Measurements from ENCODE around the gene CALD1. TPM values are rescaled to one million over a fixed set of nuclear protein-coding genes. Genes with fewer than 3 reads are reported as not detected.
A peak's percentile ranks its signal among the peaks of the same experiment; 100 is the strongest.

Gene CALD1
- 191 TPM for polyA plus RNA-seq
- long read RNA-seq, donor 1, full-length matches to known transcripts, result 4 of 42 reads
- long read RNA-seq, donor 1, partial matches to known transcripts, result 38 of 42 reads
- long read RNA-seq, donor 1, other reads (novel, unspliced or antisense), result 0 of 42 reads
- long read RNA-seq, donor 2, full-length matches to known transcripts, result 22 of 163 reads
- long read RNA-seq, donor 2, partial matches to known transcripts, result 134 of 163 reads
- long read RNA-seq, donor 2, other reads (novel, unspliced or antisense), result 7 of 163 reads
- long read RNA-seq, donor 3, full-length matches to known transcripts, result 14 of 118 reads
- long read RNA-seq, donor 3, partial matches to known transcripts, result 104 of 118 reads
- long read RNA-seq, donor 3, other reads (novel, unspliced or antisense), result 0 of 118 reads
- long read RNA-seq, donor 4, result 0 reads
- long read RNA-seq, donor 5, full-length matches to known transcripts, result 12 of 88 reads
- long read RNA-seq, donor 5, partial matches to known transcripts, result 76 of 88 reads
- long read RNA-seq, donor 5, other reads (novel, unspliced or antisense), result 0 of 88 reads
- long read RNA-seq, donor 6, full-length matches to known transcripts, result 15 of 185 reads
- long read RNA-seq, donor 6, partial matches to known transcripts, result 170 of 185 reads
- long read RNA-seq, donor 6, other reads (novel, unspliced or antisense), result 0 of 185 reads
- long read RNA-seq, donor 7, full-length matches to known transcripts, result 20 of 219 reads
- long read RNA-seq, donor 7, partial matches to known transcripts, result 199 of 219 reads
- long read RNA-seq, donor 7, other reads (novel, unspliced or antisense), result 0 of 219 reads
- long read RNA-seq, donor 8, full-length matches to known transcripts, result 14 of 186 reads
- long read RNA-seq, donor 8, partial matches to known transcripts, result 163 of 186 reads
- long read RNA-seq, donor 8, other reads (novel, unspliced or antisense), result 9 of 186 reads
- long read RNA-seq, donor 9, full-length matches to known transcripts, result 9 of 159 reads
- long read RNA-seq, donor 9, partial matches to known transcripts, result 150 of 159 reads
- long read RNA-seq, donor 9, other reads (novel, unspliced or antisense), result 0 of 159 reads
- long read RNA-seq, donor 10, full-length matches to known transcripts, result 10 of 136 reads
- long read RNA-seq, donor 10, partial matches to known transcripts, result 126 of 136 reads
- long read RNA-seq, donor 10, other reads (novel, unspliced or antisense), result 0 of 136 reads
- long read RNA-seq, donor 11, full-length matches to known transcripts, result 7 of 93 reads
- long read RNA-seq, donor 11, partial matches to known transcripts, result 86 of 93 reads
- long read RNA-seq, donor 11, other reads (novel, unspliced or antisense), result 0 of 93 reads

- DNase-seq, result peak; percentile 61 to 71
- Histone ChIP-seq H3K36me3 (ENCODE audit: control insufficient read depth, insufficient read depth, low read length) (peaks cover under 1% of the 10 kb centered on the region), H3K4me1 (ENCODE audit: control insufficient read depth, insufficient read depth, low read length) (no peaks in the 10 kb centered on the region), H3K27me3 (ENCODE audit: control insufficient read depth, insufficient read depth, low read length) (no peaks in the 10 kb centered on the region), H3K27ac (ENCODE audit: low read length) (peak within 1 kb of the TSS; percentile 74), H3K9me3 (ENCODE audit: control insufficient read depth, low read depth, low read length) (no peaks in the 10 kb centered on the region), H3K4me3 (ENCODE audit: low read length) (peak within 1 kb of the TSS; percentile 45)
- WGBS (ENCODE audit: insufficient coverage, low lambda C conversion rate), result 8% methylated on average over 2 of the region's 15 CpGs
Measured at GRCh38 chr7:134778941-134779740, at the start of gene CALD1. Gene CALD1, plus strand, starts transcription at chr7:134779634. Its CDS starts 88,100 bp downstream, at chr7:134867734.

- Histone ChIP-seq H3K4me3 (ENCODE audit: low read length) (no peak overlapping the region), H3K9me3 (ENCODE audit: control insufficient read depth, low read depth, low read length) (no peaks in the 10 kb centered on the region), H3K27me3 (ENCODE audit: control insufficient read depth, insufficient read depth, low read length) (no peaks in the 10 kb centered on the region), H3K27ac (ENCODE audit: low read length) (peak overlapping the region; percentile 16), H3K36me3 (ENCODE audit: control insufficient read depth, insufficient read depth, low read length) (no peaks in the 10 kb centered on the region), H3K4me1 (ENCODE audit: control insufficient read depth, insufficient read depth, low read length) (peaks cover 8% of the 10 kb centered on the region)
- 40% methylated on average over 1 of the region's 4 CpGs for WGBS (ENCODE audit: insufficient coverage, low lambda C conversion rate)
- DNase-seq, result no peak
Measured at GRCh38 chr7:134729895-134730294, 49.5 kb upstream of the CALD1 start.

- no CpG with 5 or more reads among the region's 1 CpG for WGBS (ENCODE audit: insufficient coverage, low lambda C conversion rate)
Measured at GRCh38 chr7:134730411-134730829, 49.0 kb upstream of the CALD1 start.

GRCh38 chr7:134731616-134732015 is 47.8 kb upstream of the CALD1 start:
- DNase-seq, result no peak
- no peak overlapping the region for H3K27ac ChIP-seq (ENCODE audit: low read length)
- WGBS (ENCODE audit: insufficient coverage, low lambda C conversion rate), result 100% methylated on average over 1 of the region's 1 CpG
- no peaks in the 10 kb centered on the region for H3K27me3 ChIP-seq (ENCODE audit: control insufficient read depth, insufficient read depth, low read length)
- no peak overlapping the region for H3K4me3 ChIP-seq (ENCODE audit: low read length)
- no peaks in the 10 kb centered on the region for H3K9me3 ChIP-seq (ENCODE audit: control insufficient read depth, low read depth, low read length)
- no peaks in the 10 kb centered on the region for H3K36me3 ChIP-seq (ENCODE audit: control insufficient read depth, insufficient read depth, low read length)
- peaks cover 8% of the 10 kb centered on the region for H3K4me1 ChIP-seq (ENCODE audit: control insufficient read depth, insufficient read depth, low read length)

More at GRCh38 chr7:134730411-134730829, 49.0 kb upstream of the CALD1 start:
- H3K4me3 ChIP-seq (ENCODE audit: low read length), result no peak overlapping the region
- no peaks in the 10 kb centered on the region for H3K9me3 ChIP-seq (ENCODE audit: control insufficient read depth, low read depth, low read length)
- no peaks in the 10 kb centered on the region for H3K36me3 ChIP-seq (ENCODE audit: control insufficient read depth, insufficient read depth, low read length)
- H3K27me3 ChIP-seq (ENCODE audit: control insufficient read depth, insufficient read depth, low read length), result no peaks in the 10 kb centered on the region
- peak overlapping the region; percentile 50 for H3K27ac ChIP-seq (ENCODE audit: low read length)
- H3K4me1 ChIP-seq (ENCODE audit: control insufficient read depth, insufficient read depth, low read length), result peaks cover 8% of the 10 kb centered on the region
- no peak for DNase-seq

- peaks cover 8% of the 10 kb centered on the region for H3K4me1 ChIP-seq (ENCODE audit: control insufficient read depth, insufficient read depth, low read length)
- WGBS (ENCODE audit: insufficient coverage, low lambda C conversion rate), result no CpG with 5 or more reads among the region's 6 CpGs
- H3K27me3 ChIP-seq (ENCODE audit: control insufficient read depth, insufficient read depth, low read length), result no peaks in the 10 kb centered on the region
- DNase-seq, result no peak
- H3K36me3 ChIP-seq (ENCODE audit: control insufficient read depth, insufficient read depth, low read length), result no peaks in the 10 kb centered on the region
- no peaks in the 10 kb centered on the region for H3K9me3 ChIP-seq (ENCODE audit: control insufficient read depth, low read depth, low read length)
- H3K27ac ChIP-seq (ENCODE audit: low read length), result no peak overlapping the region
- no peak overlapping the region for H3K4me3 ChIP-seq (ENCODE audit: low read length)
Measured at GRCh38 chr7:134732728-134733127, 46.7 kb upstream of the CALD1 start.

- WGBS (ENCODE audit: insufficient coverage, low lambda C conversion rate), result 82% methylated on average over 1 of the region's 2 CpGs
- no peaks in the 10 kb centered on the region for H3K36me3 ChIP-seq (ENCODE audit: control insufficient read depth, insufficient read depth, low read length)
- no peak overlapping the region for H3K4me3 ChIP-seq (ENCODE audit: low read length)
- H3K27ac ChIP-seq (ENCODE audit: low read length), result no peak overlapping the region
- H3K4me1 ChIP-seq (ENCODE audit: control insufficient read depth, insufficient read depth, low read length), result no peaks in the 10 kb centered on the region
- no peaks in the 10 kb centered on the region for H3K9me3 ChIP-seq (ENCODE audit: control insufficient read depth, low read depth, low read length)
- no peak for DNase-seq
- no peaks in the 10 kb centered on the region for H3K27me3 ChIP-seq (ENCODE audit: control insufficient read depth, insufficient read depth, low read length)
Measured at GRCh38 chr7:134736381-134736780, 43.1 kb upstream of the CALD1 start.

- Histone ChIP-seq H3K36me3 (ENCODE audit: control insufficient read depth, insufficient read depth, low read length) (no peaks in the 10 kb centered on the region), H3K9me3 (ENCODE audit: control insufficient read depth, low read depth, low read length) (no peaks in the 10 kb centered on the region), H3K4me3 (ENCODE audit: low read length) (no peak overlapping the region), H3K27ac (ENCODE audit: low read length) (no peak overlapping the region), H3K4me1 (ENCODE audit: control insufficient read depth, insufficient read depth, low read length) (peaks cover 3% of the 10 kb centered on the region), H3K27me3 (ENCODE audit: control insufficient read depth, insufficient read depth, low read length) (peaks cover 3% of the 10 kb centered on the region)
- DNase-seq, result no peak
- 92% methylated on average over 5 of the region's 7 CpGs for WGBS (ENCODE audit: insufficient coverage, low lambda C conversion rate)
Measured at GRCh38 chr7:134737566-134738345, 41.7 kb upstream of the CALD1 start.

GRCh38 chr7:134739362-134739761 is 40.1 kb upstream of the CALD1 start:
- WGBS (ENCODE audit: insufficient coverage, low lambda C conversion rate), result no CpG with 5 or more reads among the region's 3 CpGs
- Histone ChIP-seq H3K27ac (ENCODE audit: low read length) (no peak overlapping the region), H3K4me3 (ENCODE audit: low read length) (no peak overlapping the region), H3K4me1 (ENCODE audit: control insufficient read depth, insufficient read depth, low read length) (peaks cover 3% of the 10 kb centered on the region), H3K36me3 (ENCODE audit: control insufficient read depth, insufficient read depth, low read length) (no peaks in the 10 kb centered on the region), H3K27me3 (ENCODE audit: control insufficient read depth, insufficient read depth, low read length) (peaks cover 3% of the 10 kb centered on the region), H3K9me3 (ENCODE audit: control insufficient read depth, low read depth, low read length) (no peaks in the 10 kb centered on the region)
- no peak for DNase-seq

GRCh38 chr7:134740376-134740775 is 39.1 kb upstream of the CALD1 start:
- Histone ChIP-seq H3K4me3 (ENCODE audit: low read length) (no peak overlapping the region), H3K4me1 (ENCODE audit: control insufficient read depth, insufficient read depth, low read length) (peaks cover 3% of the 10 kb centered on the region), H3K9me3 (ENCODE audit: control insufficient read depth, low read depth, low read length) (no peaks in the 10 kb centered on the region), H3K27me3 (ENCODE audit: control insufficient read depth, insufficient read depth, low read length) (peaks cover 3% of the 10 kb centered on the region), H3K36me3 (ENCODE audit: control insufficient read depth, insufficient read depth, low read length) (no peaks in the 10 kb centered on the region), H3K27ac (ENCODE audit: low read length) (no peak overlapping the region)
- DNase-seq, result no peak
- no CpG with 5 or more reads among the region's 4 CpGs for WGBS (ENCODE audit: insufficient coverage, low lambda C conversion rate)

Data from large intestine (tissue), 12 donors.